Measurements from ENCODE around the gene CEACAM19.
"Not testable (repeated sequence)": the region's sequence is repeated elsewhere in the genome, so short reads cannot be mapped to it uniquely, and the experiment has no call there.

Gene CEACAM19, protein sequence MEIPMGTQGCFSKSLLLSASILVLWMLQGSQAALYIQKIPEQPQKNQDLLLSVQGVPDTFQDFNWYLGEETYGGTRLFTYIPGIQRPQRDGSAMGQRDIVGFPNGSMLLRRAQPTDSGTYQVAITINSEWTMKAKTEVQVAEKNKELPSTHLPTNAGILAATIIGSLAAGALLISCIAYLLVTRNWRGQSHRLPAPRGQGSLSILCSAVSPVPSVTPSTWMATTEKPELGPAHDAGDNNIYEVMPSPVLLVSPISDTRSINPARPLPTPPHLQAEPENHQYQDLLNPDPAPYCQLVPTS

GRCh38 chr19:44671400-44671799, at the start of gene CEACAM19:
TSS of gene CEACAM19 (plus strand) at chr19:44671482. CDS start at chr19:44671932, 450 bp downstream.
- DNase-seq (ENCODE audit: low read depth in 2 of 2) = no peak

DNA sequence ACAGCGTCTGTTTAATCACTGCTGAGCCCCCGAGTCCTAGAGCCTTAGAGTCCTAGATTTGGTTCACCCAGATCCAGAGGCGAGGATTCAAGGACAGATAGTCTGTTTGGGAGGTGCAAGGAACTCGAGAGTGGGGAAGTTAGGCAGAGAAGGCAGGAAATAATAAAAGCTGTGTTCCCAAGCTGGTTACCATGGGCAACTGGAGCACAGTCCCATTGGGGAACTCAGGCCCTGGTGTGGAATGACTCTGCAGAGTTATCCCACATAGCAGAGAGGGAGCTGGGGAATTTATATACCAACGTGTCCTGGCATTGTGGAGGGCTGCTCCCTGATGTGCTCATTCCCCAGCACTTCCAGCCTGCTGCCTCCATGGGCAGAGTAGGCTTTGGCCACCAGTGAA, 48.2 kb upstream of the CEACAM19 start:
- no peak for DNase-seq (ENCODE audit: low read depth in 2 of 2)

- DNase-seq (ENCODE audit: low read depth in 2 of 2) = no peak
Observed at GRCh38 chr19:44623626-44624025, 47.7 kb upstream of the CEACAM19 start.

- DNase-seq (ENCODE audit: low read depth in 2 of 2) = no peak
Observed at GRCh38 chr19:44624840-44625354, 46.4 kb upstream of the CEACAM19 start.

DNA sequence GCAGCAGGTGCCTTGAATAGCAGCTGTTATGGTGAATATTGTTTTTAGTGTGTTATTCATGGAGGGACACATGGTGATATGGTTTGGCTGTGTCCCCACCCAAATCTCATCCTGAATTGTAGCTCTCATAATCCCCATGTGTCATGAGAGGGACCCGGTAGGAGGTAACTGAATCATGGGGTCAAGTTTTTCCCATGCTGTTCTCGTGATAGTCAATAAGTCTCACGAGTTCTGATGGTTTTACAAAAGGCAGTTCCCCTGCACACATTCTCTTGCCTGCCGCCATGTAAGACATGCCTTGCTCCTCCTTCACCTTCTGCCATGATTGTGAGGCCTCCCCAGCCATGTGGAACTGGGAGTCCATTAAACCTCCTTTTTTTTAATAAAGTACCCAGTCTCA, 45.6 kb upstream of the CEACAM19 start:
- DNase-seq (ENCODE audit: low read depth in 2 of 2) = not testable (repeated sequence)

- no peak for DNase-seq (ENCODE audit: low read depth in 2 of 2)
Observed at GRCh38 chr19:44626048-44626624, 45.1 kb upstream of the CEACAM19 start.

GRCh38 chr19:44627631-44628030, 43.7 kb upstream of the CEACAM19 start:
- DNase-seq (ENCODE audit: low read depth in 2 of 2) = no peak

GRCh38 chr19:44628793-44629192, 42.5 kb upstream of the CEACAM19 start:
- no peak for DNase-seq (ENCODE audit: low read depth in 2 of 2)

DNA sequence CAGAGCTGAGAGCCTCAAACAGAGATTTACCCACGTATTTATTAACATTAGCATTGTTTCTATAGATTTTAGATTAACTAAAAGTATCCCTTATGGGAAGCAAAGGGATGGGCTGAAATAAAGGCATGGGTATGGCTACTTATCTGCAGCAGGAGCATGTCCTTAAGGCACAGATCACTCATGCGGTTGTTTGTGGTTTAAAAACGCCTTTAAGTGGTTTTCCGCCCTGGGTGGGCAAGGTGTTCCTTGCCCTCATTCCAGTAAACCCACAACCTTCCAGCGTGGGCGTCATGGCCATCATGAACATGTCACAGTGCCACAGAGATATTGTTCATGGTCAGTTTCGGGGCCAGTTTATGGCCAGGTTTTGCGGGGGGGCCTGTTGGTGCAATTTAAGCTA, 39.7 kb upstream of the CEACAM19 start:
- not testable (repeated sequence) for DNase-seq (ENCODE audit: low read depth in 2 of 2)

- DNase-seq (ENCODE audit: low read depth in 2 of 2) = not testable (repeated sequence)
Observed at GRCh38 chr19:44634058-44634457, 37.2 kb upstream of the CEACAM19 start.

DNA sequence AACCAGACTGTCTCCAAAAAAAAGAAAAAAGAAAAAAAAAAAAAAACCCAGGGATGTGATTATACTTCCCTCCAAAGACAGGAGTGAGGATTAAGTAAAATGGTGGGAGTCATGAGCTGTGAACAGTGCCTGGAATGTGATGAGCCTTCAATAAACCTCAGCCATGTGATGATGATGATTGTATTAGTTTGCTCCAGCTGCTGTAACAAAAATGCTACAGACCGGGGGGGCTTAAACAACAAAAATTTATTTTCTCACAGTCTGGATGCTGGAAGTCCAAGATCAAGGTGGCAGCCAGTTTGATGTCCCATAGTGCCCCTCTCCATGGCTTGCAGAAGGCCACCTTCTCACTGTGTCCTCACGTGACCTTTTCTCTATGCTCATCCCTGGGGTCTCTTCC, 36.5 kb upstream of the CEACAM19 start:
- DNase-seq (ENCODE audit: low read depth in 2 of 2) = no peak

DNA sequence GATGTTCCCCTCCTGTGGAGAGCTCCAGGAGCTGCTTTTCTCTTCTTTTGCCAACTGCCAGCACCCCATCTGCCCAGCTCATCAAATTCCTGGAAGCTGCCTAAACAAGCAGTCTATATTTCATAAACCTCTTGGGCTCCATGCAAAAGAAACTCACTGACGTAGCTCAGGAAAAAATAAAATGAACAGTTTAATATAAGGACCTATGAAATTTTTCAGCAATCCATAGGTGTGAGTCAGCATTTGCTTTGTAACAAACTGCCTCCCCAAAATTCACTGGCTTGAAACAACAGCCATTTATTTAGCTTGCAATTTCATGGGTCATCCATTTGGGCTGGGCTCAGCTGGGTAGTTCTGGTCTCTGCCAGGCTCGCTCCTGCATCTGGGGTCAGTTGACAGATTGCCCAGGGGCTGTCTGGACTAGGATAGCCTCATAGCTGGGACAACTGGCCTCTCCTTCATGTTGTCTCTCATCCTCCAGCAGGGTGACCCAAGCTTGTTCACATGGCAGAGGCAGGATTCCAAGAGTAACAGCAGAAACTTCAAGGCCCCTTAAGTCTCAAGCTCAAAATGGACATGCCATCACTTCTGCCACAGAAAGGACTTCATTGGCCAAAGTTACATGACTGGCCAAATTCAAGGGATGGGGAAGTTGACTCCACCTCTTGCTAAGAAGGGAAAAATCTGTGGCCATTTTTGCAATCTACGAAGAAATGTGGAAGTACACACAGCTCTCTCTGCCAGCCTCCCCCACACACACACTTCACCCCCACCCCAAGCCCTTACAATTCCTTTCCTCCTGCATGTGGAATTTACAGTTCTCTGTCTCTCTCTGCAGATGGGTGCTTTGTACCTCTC, 35.5 kb upstream of the CEACAM19 start:
- no peak for DNase-seq (ENCODE audit: low read depth in 2 of 2)

- no peak for DNase-seq (ENCODE audit: low read depth in 2 of 2)
Observed at GRCh38 chr19:44636439-44637389, 34.6 kb upstream of the CEACAM19 start.

- no peak for DNase-seq (ENCODE audit: low read depth in 2 of 2)
Observed at GRCh38 chr19:44637390-44637764, 33.9 kb upstream of the CEACAM19 start.

DNA sequence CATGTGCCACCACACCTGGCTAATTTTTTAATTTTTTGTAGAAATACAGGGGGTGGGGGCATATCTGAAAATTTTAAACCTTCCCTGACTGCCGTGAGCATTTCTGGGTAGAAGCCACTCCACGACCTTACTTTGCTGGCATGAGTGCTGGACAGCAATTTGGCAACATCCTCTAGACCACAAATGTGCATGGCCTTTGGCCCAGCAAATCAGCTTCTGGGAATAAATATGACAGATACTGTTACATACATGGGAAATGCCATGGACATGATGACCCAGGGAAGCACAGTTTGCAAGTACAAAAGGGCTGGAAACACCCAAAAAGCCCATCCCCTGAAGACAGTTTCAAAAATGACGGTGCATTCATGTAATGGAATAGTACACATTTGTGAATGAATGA, 30.8 kb upstream of the CEACAM19 start:
- no peak for DNase-seq (ENCODE audit: low read depth in 2 of 2)

DNA sequence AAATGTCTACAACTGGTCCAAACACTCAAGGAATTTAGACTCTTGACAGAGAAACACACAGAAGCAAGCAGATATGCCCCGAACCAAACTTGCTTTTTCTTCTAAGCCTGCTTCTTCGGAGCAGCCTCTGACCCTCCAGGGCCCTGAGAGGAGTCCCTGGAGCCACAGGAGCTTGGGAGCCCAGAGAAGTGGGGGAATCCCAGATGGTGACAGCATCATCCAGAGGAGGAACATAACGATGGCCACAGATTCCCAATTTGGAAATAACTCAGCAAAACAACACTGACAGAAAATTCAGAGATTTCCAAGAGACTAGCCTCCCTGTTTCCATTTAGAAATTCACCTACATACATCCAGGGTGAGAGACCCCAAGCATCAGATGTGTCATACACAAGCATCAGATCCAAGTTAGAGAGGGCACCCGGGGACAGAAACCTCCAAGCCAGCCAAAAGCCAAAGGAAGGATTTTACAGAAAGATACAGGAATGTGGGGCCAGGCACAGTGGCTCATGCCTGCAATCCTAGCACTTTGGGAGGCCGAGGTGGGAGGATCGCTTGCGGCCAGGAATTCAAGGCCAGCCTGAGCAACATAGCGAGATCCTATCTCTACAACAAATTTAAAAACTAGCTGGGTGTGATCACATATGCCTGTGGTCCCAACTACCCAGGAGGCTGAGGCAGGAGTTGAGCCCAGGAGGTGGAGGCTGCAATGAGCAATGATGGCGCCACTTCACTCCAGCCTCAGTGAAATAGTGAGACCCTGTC, 29.6 kb upstream of the CEACAM19 start:
- DNase-seq (ENCODE audit: low read depth in 2 of 2) = no peak

DNA sequence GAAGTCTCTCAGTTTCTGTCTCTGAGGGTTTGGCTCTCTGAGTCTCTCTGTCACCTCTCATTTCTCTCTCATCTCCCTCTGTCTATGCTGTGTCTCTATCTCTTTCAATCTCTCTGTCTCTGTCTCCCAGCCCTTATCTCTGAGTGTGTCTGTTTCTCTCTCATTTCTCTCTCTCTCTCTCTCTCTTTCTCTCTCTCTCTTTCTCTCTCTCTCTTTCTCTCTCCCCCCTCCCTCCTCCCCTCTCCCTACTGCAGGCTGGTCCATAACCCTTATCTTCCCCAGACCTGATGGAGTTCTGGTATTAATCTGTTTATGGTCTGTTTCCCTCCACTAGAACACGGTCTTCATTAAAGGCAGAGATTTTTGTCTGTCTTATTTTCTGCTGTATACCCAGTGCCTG, 28.9 kb upstream of the CEACAM19 start:
- DNase-seq (ENCODE audit: low read depth in 2 of 2) = no peak

DNA sequence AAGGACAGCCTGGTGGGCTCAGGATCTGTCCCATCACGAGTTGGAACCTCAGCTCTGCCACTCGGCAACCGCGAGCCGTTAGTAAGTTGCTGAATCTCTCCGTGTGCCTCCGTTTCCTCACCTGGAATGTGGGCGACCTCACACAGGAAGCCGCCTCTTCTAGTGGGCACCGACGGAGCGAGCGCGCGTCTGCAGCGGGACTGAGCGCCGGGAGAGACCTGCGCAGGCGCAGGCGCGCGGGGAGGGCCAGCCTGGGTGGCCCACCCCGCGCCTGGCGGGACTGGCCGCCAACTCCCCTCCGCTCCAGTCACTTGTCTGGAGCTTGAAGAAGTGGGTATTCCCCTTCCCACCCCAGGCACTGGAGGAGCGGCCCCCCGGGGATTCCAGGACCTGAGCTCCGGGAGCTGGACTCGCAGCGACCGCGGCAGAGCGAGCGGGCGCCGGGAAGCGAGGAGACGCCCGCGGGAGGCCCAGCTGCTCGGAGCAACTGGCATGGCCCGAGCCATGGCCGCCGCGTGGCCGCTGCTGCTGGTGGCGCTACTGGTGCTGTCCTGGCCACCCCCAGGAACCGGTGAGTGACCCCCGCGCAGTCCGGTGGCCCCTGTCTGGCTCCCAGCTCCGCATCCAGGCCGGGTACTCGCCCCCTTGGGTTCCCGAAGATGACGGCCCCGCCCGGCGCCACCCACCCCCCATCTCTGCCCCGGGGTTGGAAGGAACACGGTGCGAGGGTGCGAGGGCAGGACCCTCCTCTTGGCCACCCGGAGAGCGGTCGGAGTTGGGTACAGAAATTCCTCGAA, 27.5 kb upstream of the CEACAM19 start, which contains the start of gene PVR:
Gene PVR, plus strand, starts transcription at position 306 of the 797 bp plus-strand sequence. Its CDS starts 187 bp downstream, at position 493.
- no peak for DNase-seq (ENCODE audit: low read depth in 2 of 2)

DNA sequence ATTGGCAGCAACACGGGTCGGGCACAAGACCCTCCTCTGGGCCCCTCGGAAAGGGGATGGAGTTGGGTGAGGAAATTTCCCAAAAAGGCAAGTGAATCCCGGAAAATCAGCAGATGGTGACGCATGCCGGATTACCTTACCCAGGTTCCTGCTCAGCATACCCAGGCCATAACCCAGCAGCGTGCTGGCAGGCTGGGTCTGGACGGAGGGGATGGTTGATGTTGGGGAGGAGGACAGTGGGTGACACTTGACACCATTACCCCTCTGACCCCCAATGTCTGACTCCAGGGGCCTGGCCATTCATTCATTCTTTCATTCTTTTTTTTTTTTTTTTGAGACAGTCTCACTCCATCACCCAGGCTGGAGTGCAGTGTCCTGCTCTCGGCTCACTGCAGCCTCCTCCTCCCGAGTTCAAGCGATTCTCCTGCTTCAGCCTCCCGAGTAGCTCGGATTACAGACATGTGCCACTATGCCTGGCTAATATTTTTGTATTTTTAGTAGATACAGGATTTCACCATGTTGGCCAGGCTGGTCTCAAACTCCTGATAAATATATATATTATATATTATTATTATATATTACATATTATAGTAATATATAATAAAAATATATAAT, 26.8 kb upstream of the CEACAM19 start:
- no peak for DNase-seq (ENCODE audit: low read depth in 2 of 2)

Data from stimulated activated CD4-positive, alpha-beta T cell treated with anti-CD3 and anti-CD28 coated beads, Interleukin-1b, Interleukin-23, amount 100 ng/mL, for 1 hour (primary cell).